GM23338 (cell line): ENCODE data around the gene PTPRN2. TPM values are rescaled to one million over a fixed set of nuclear protein-coding genes. Genes with fewer than 3 reads are reported as not detected.

Experiments used
- ATAC-seq: fragments of 200-7000 bp; cut with Tn5 transposase; 3 replicates; pipeline ENCODE4 v1.9.1; 2020
- DNase-seq: peaks from one replicate; pipeline ENCODE4 v3.0.0-alpha.2; 2015; ENCODE audit warnings: low spot score
- H2AFZ ChIP-seq: fragments of 200-600 bp; sonication (generic); 2 replicates; pipeline ENCODE4 v1.8.0; 2016; ENCODE audit warnings: antibody characterized with exemption, mild to moderate bottlenecking, moderate library complexity
- H3F3A ChIP-seq: fragments of 200-600 bp; sonication (generic); replicated peaks from 2 replicates; pipeline ENCODE4 v1.8.0; 2017; ENCODE audit warnings: antibody characterized with exemption, mixed run types, low read depth
- H3K27ac ChIP-seq: fragments of 200-600 bp; sonication (generic); 2 replicates; pipeline ENCODE4 v1.6.1; 2016; ENCODE audit warnings: low read depth
- H3K27me3 ChIP-seq: fragments of 200-600 bp; sonication (generic); 2 replicates; pipeline ENCODE4 v1.8.0; 2016; ENCODE audit warnings: mild to moderate bottlenecking, mixed run types, moderate library complexity; ENCODE audit not compliant: insufficient read depth
- H3K36me3 ChIP-seq: fragments of 200-600 bp; sonication (generic); 2 replicates; pipeline ENCODE4 v1.8.0; 2016; ENCODE audit warnings: mild to moderate bottlenecking; ENCODE audit not compliant: insufficient read depth
- H3K4me1 ChIP-seq: fragments of 200-600 bp; sonication (generic); 2 replicates; pipeline ENCODE4 v1.8.0; 2016; ENCODE audit warnings: mild to moderate bottlenecking, moderate library complexity; ENCODE audit not compliant: insufficient read depth
- H3K4me2 ChIP-seq: fragments of 200-600 bp; sonication (generic); 2 replicates; pipeline ENCODE4 v1.7.1; 2017; ENCODE audit warnings: mixed run types
- H3K4me3 ChIP-seq: fragments of 200-600 bp; sonication (generic); 2 replicates; pipeline ENCODE4 v1.6.1; 2016; ENCODE audit warnings: mixed run types
- H3K79me2 ChIP-seq: fragments of 200-600 bp; sonication (generic); replicated peaks from 2 replicates; pipeline ENCODE4 v1.8.0; 2017; ENCODE audit warnings: mild to moderate bottlenecking; ENCODE audit not compliant: insufficient read depth
- H3K9me2 ChIP-seq: fragments of 200-600 bp; sonication (generic); 2 replicates; pipeline ENCODE4 v1.8.0; 2017; ENCODE audit not compliant: insufficient read depth
- H4K20me1 ChIP-seq: fragments of 200-600 bp; sonication (generic); replicated peaks from 2 replicates; pipeline ENCODE4 v1.8.0; 2017; ENCODE audit warnings: mild to moderate bottlenecking; ENCODE audit not compliant: insufficient read depth
- H3K27ac Mint-ChIP-seq: 2 replicates; pipeline ENCODE4 v1.8.0; 2020; ENCODE audit warnings: inconsistent platforms, mild to moderate bottlenecking, moderate library complexity, mixed read lengths
- H3K27me3 Mint-ChIP-seq: 3 replicates; pipeline ENCODE4 v1.8.0; 2022; ENCODE audit warnings: low read depth, mild to moderate bottlenecking, moderate library complexity, mixed read lengths, inconsistent platforms; ENCODE audit not compliant: insufficient read depth, poor library complexity
- H3K36me3 Mint-ChIP-seq: 3 replicates; pipeline ENCODE4 v1.8.0; 2021; ENCODE audit warnings: low read depth, mild to moderate bottlenecking, inconsistent platforms, moderate library complexity, mixed read lengths
- H3K4me1 Mint-ChIP-seq: 3 replicates; pipeline ENCODE4 v1.8.0; 2020; ENCODE audit warnings: mild to moderate bottlenecking, inconsistent platforms, mixed read lengths
- H3K4me3 Mint-ChIP-seq: 3 replicates; pipeline ENCODE4 v1.8.0; 2021; ENCODE audit warnings: moderate library complexity, mild to moderate bottlenecking, inconsistent platforms, mixed read lengths
- H3K9me3 Mint-ChIP-seq: 3 replicates; pipeline ENCODE4 v1.8.0; 2020; ENCODE audit warnings: moderate library complexity, mild to moderate bottlenecking, inconsistent platforms, mixed read lengths
- CREB1 ChIP-seq: fragments of 250-450 bp; sonication (Bioruptor Pico); IDR thresholded peaks from 2 replicates; pipeline ENCODE4 v1.5.0; 2020; ENCODE audit warnings: low read depth, mild to moderate bottlenecking, moderate library complexity
- CTCF ChIP-seq, 2 experiments: fragments of 200-600 bp in 1 of 2; sonication (generic) in 1 of 2; conservative IDR thresholded peaks; 2 replicates each; pipeline versions ENCODE4 v1.5.1 to v1.6.1; 2016 to 2017; ENCODE audit warnings: antibody characterized with exemption in 2 of 2, low read depth in 2 of 2, mild to moderate bottlenecking in 2 of 2, moderate library complexity in 1 of 2
- EZH2 ChIP-seq: fragments of 200-600 bp; sonication (generic); IDR thresholded peaks from one replicate; pipeline ENCODE4 v1.8.0; 2017; ENCODE audit warnings: antibody characterized with exemption, mild to moderate bottlenecking, low read depth; ENCODE audit not compliant: unreplicated experiment
- NANOG ChIP-seq: IDR thresholded peaks from 2 replicates; pipeline ENCODE4 v1.6.1; 2016; ENCODE audit warnings: antibody characterized with exemption, borderline replicate concordance
- POLR2AphosphoS5 ChIP-seq: IDR thresholded peaks from 2 replicates; pipeline ENCODE4 v1.6.1; 2016; ENCODE audit warnings: antibody characterized with exemption, low read depth
- REST ChIP-seq: IDR thresholded peaks from one replicate; pipeline ENCODE4 v1.6.1; 2018; ENCODE audit warnings: antibody characterized with exemption; ENCODE audit not compliant: unreplicated experiment
- STAT1 ChIP-seq: IDR thresholded peaks from one replicate; pipeline ENCODE4 v1.6.1; 2016; ENCODE audit warnings: antibody characterized with exemption; ENCODE audit not compliant: unreplicated experiment
- ZNF114 ChIP-seq: fragments of 250-450 bp; sonication (Bioruptor Pico); IDR thresholded peaks from 2 replicates; pipeline ENCODE4 v1.5.0; 2020; ENCODE audit warnings: mild to moderate bottlenecking, moderate library complexity
- ZNF331 ChIP-seq: fragments of 250-450 bp; sonication (Bioruptor Pico); IDR thresholded peaks from 2 replicates; pipeline ENCODE4 v1.5.0; 2020; ENCODE audit warnings: low read depth, mild to moderate bottlenecking, moderate library complexity
- polyA plus RNA-seq: library from polyadenylated mRNA; unstranded; fragments of >200 nt; fragmentation: Nextera tagmentation; extraction: Ambion mirVana; gene quantifications from 2 replicates; pipeline ENCODE4 v1.2.1, GENCODE V29; 2016
- total RNA-seq: library from RNA; depleted of rRNA; stranded (reverse); fragments of >200 nt; shearing (Covaris generic); gene quantifications from 2 replicates; pipeline ENCODE4 v1.2.3, GENCODE V29; 2014

The PTPRN2 gene
- total and polyA plus RNA-seq, 2 experiments from 2014 or later = 0.87 to 4.0 TPM

GRCh38 chr7:158256091-158256816, 331.4 kb downstream of the PTPRN2 start:
- H3K27ac Mint-ChIP-seq = no peak overlapping the region
- Histone ChIP-seq H3K4me3 (no peak overlapping the region), H3K9me2 (no peaks in the 10 kb centered on the region), H3K4me1 (no peaks in the 10 kb centered on the region), H2AFZ (no peak overlapping the region), H3K79me2 (no peaks in the 10 kb centered on the region), H3K36me3 (no peaks in the 10 kb centered on the region), H4K20me1 (no peaks in the 10 kb centered on the region), H3K27ac (no peak overlapping the region), H3K4me2 (no peak overlapping the region), H3F3A (no peaks in the 10 kb centered on the region), H3K27me3 (no peaks in the 10 kb centered on the region)
- H3K9me3 Mint-ChIP-seq = peaks cover 10% of the 10 kb centered on the region; the same call in 2 of the 3 replicates
- peaks cover 62% of the 10 kb centered on the region for H3K36me3 Mint-ChIP-seq
- no peak overlapping the region for H3K4me3 Mint-ChIP-seq
- TF ChIP-seq CREB1 (CRISPR knock-in tag) = no peak
- peaks cover 15% of the 10 kb centered on the region for H3K27me3 Mint-ChIP-seq
- H3K4me1 Mint-ChIP-seq = no peaks in the 10 kb centered on the region
- no peak for DNase-seq
- no peak for ATAC-seq

- peaks cover 10% of the 10 kb centered on the region; the same call in 2 of the 3 replicates for H3K9me3 Mint-ChIP-seq
- Histone ChIP-seq H3K79me2 (no peaks in the 10 kb centered on the region), H4K20me1 (no peaks in the 10 kb centered on the region), H3K4me2 (no peak overlapping the region), H3K27me3 (no peaks in the 10 kb centered on the region), H3F3A (no peaks in the 10 kb centered on the region), H2AFZ (no peak overlapping the region), H3K4me3 (no peak overlapping the region), H3K27ac (no peak overlapping the region), H3K4me1 (no peaks in the 10 kb centered on the region), H3K9me2 (no peaks in the 10 kb centered on the region), H3K36me3 (no peaks in the 10 kb centered on the region)
- no peak for DNase-seq
- H3K27me3 Mint-ChIP-seq = peaks cover 17% of the 10 kb centered on the region
- ATAC-seq = no peak
- no peaks in the 10 kb centered on the region for H3K4me1 Mint-ChIP-seq
- no peak overlapping the region for H3K27ac Mint-ChIP-seq
- no peak overlapping the region for H3K4me3 Mint-ChIP-seq
- H3K36me3 Mint-ChIP-seq = peaks cover 64% of the 10 kb centered on the region
- TF ChIP-seq POLR2AphosphoS5 (no peak), ZNF331 (no peak), REST (no peak)
Measured at GRCh38 chr7:158255558-158255957, 332.1 kb downstream of the PTPRN2 start.

GRCh38 chr7:158255156-158255555, 332.5 kb downstream of the PTPRN2 start:
- Mint-ChIP-seq H3K4me3 (no peak overlapping the region), H3K27ac (no peak overlapping the region), H3K4me1 (no peaks in the 10 kb centered on the region), H3K27me3 (peaks cover 17% of the 10 kb centered on the region), H3K9me3 (peaks cover 10% of the 10 kb centered on the region; the same call in 2 of the 3 replicates), H3K36me3 (peaks cover 63% of the 10 kb centered on the region)
- no peaks in the 10 kb centered on the region for H3K9me2 ChIP-seq
- no peaks in the 10 kb centered on the region for H4K20me1 ChIP-seq
- no peaks in the 10 kb centered on the region for H3F3A ChIP-seq
- no peaks in the 10 kb centered on the region for H3K4me1 ChIP-seq
- DNase-seq (no peak), ATAC-seq (no peak)
- H3K79me2 ChIP-seq = no peaks in the 10 kb centered on the region
- H3K4me2 ChIP-seq = no peak overlapping the region
- H2AFZ ChIP-seq = no peak overlapping the region
- H3K36me3 ChIP-seq = no peaks in the 10 kb centered on the region
- H3K27ac ChIP-seq = no peak overlapping the region
- H3K4me3 ChIP-seq = no peak overlapping the region
- no peaks in the 10 kb centered on the region for H3K27me3 ChIP-seq
- TF ChIP-seq POLR2AphosphoS5 (no peak), CREB1 (CRISPR knock-in tag) (no peak), EZH2 (no peak), REST (no peak), CTCF (conservative IDR thresholded peaks at IDR 0.05; ENCODE audit: low read depth in 2 of 2) (no peak), STAT1 (no peak), ZNF114 (no peak), NANOG (no peak)
